D721Med (cell line): Measurements from ENCODE around the gene ZNF525.
"Not testable (repeated sequence)": the region's sequence is repeated elsewhere in the genome, so short reads cannot be mapped to it uniquely, and the experiment has no call there.

ENCODE experiments used
- DNase-seq: peaks from one replicate; pipeline ENCODE4 v3.0.0; 2011; ENCODE audit warnings: low spot score; ENCODE audit not compliant: insufficient read length
- FAIRE-seq: peaks from 2 replicates; lab custom pipeline; 2011; peaks lifted over from hg19 to GRCh38; lab: Jason Lieb, UNC
- CTCF ChIP-seq: IDR thresholded peaks from 2 replicates; pipeline ENCODE4 v1.5.1; 2012; ENCODE audit warnings: mild to moderate bottlenecking, control low read depth; ENCODE audit not compliant: insufficient read depth; ENCODE audit errors: missing control alignments

Gene ZNF525

GRCh38 chr19:53388168-53388567 lies 22.7 kb downstream of the ZNF525 start:
- FAIRE-seq: no peak
- no peak for TF ChIP-seq CTCF

GRCh38 chr19:53388904-53389303 lies 23.4 kb downstream of the ZNF525 start:
- no peak for TF ChIP-seq CTCF
- DNase-seq (no peak), FAIRE-seq (no peak)

More at GRCh38 chr19:53388168-53388567, 22.7 kb downstream of the ZNF525 start:
- no peak for DNase-seq

DNA sequence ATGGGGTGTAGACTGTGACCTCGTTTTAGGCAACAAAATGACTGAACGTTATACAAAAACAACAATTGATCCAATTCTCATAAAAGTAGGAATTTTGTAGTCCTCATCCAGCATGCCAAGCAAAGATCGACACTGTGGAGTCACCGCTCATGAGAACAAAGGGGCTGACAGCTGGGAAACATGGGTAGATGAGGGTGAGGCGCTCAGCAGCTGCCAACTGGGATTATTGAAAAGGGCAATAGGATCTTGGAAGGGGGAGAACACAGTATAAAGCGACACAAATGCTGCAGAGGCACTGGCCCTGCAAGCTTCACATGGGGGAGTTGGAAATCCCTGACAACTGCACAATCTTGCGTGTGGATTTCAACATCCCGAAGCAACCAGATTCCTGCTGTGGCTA lies 24.1 kb downstream of the ZNF525 start:
- DNase-seq (no peak), FAIRE-seq (no peak)
- TF ChIP-seq CTCF: no peak

GRCh38 chr19:53389978-53390377 lies 24.5 kb downstream of the ZNF525 start:
- no peak for DNase-seq
- no peak for FAIRE-seq
- TF ChIP-seq CTCF: no peak

DNA sequence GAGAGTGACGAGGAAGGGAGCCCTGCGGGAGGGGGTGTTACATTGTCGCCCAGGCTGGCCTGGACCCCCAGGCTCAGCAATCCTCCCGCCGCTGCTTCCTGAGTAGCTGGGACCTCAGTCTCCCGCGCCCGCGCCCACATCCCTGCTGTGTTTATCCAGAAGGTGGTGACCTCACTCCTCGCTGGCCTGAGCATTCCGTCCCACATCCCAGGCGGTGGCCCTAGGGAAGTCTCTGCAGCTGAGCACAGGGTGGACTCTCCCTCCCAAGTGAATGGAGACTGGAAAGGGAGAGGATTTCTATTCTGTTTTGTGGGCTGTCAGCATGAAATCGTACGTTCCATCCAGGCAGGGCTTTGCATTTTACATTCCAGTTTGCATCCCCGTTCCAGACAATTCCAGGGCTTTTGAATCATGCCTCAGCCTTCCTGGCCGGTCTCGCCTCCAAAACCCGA lies 29.0 kb downstream of the ZNF525 start:
- FAIRE-seq (no peak), DNase-seq (no peak)
- TF ChIP-seq CTCF: no peak

- DNase-seq: peak; percentile 53
- TF ChIP-seq CTCF: peak; percentile 30
- FAIRE-seq: no peak
These were observed 29.7 kb downstream of the ZNF525 start, which contains the start of gene ZNF765 for GRCh38 chr19:53394974-53395839. TSS of gene ZNF765 (plus strand) at chr19:53395149. CDS start at chr19:53398016, 2,867 bp downstream.

GRCh38 chr19:53395840-53396524 lies 30.5 kb downstream of the ZNF525 start:
- FAIRE-seq, DNase-seq: not testable (repeated sequence)
